Neutrophil (primary cell): ENCODE data around the gene PRKRIP1.

Experiments
- H3K27ac ChIP-seq: fragments of 200-600 bp; sonication (generic); 2 replicates; pipeline ENCODE4 v1.5.1; 2016; ENCODE audit warnings: mild to moderate bottlenecking, moderate library complexity
- H3K27me3 ChIP-seq: fragments of 200-600 bp; sonication (generic); 2 replicates; pipeline ENCODE4 v1.6.0; 2016; ENCODE audit warnings: mild to moderate bottlenecking
- H3K36me3 ChIP-seq: fragments of 200-600 bp; sonication (generic); 2 replicates; pipeline ENCODE4 v1.5.1; 2017
- H3K4me1 ChIP-seq, 2 experiments: fragments of 200-600 bp in 1 of 2; sonication (generic) in 1 of 2; 1 replicate in 1 of 2; 2 replicates in 1 of 2; pipeline versions ENCODE4 v1.5.1 to v1.6.1; 2013 to 2016; ENCODE audit warnings: low read depth in 1 of 2, low read length in 1 of 2, mild to moderate bottlenecking in 1 of 2, moderate library complexity in 1 of 2; ENCODE audit not compliant: control insufficient read depth in 1 of 2, insufficient read depth in 1 of 2
- H3K4me3 ChIP-seq, 2 experiments: fragments of 200-600 bp in 1 of 2; sonication (generic) in 1 of 2; 1 replicate in 1 of 2; 2 replicates in 1 of 2; pipeline ENCODE4 v1.5.1; 2013 to 2016; ENCODE audit warnings: low read depth in 1 of 2, low read length in 1 of 2, mild to moderate bottlenecking in 1 of 2, moderate library complexity in 1 of 2
- H3K9me3 ChIP-seq: fragments of 200-600 bp; sonication (generic); 2 replicates; pipeline ENCODE4 v1.5.1; 2016
- CTCF ChIP-seq: fragments of 200-600 bp; sonication (generic); IDR thresholded peaks from 2 replicates; pipeline ENCODE4 v1.5.1; 2016; ENCODE audit warnings: antibody characterized with exemption

PRKRIP1 gene

GRCh38 chr7:102424129-102424551, 28.0 kb downstream of the PRKRIP1 start:
- no peaks in the 10 kb centered on the region for H3K9me3 ChIP-seq
- TF ChIP-seq CTCF = no peak
- H3K4me3 ChIP-seq = peak overlapping the region in 1 of 2 experiments; percentile 62
- H3K27me3 ChIP-seq = no peaks in the 10 kb centered on the region
- H3K4me1 ChIP-seq = peaks cover 90 to 91% of the 10 kb centered on the region in 2 experiments
- no peaks in the 10 kb centered on the region for H3K36me3 ChIP-seq
- peak overlapping the region; percentile 99 for H3K27ac ChIP-seq

DNA sequence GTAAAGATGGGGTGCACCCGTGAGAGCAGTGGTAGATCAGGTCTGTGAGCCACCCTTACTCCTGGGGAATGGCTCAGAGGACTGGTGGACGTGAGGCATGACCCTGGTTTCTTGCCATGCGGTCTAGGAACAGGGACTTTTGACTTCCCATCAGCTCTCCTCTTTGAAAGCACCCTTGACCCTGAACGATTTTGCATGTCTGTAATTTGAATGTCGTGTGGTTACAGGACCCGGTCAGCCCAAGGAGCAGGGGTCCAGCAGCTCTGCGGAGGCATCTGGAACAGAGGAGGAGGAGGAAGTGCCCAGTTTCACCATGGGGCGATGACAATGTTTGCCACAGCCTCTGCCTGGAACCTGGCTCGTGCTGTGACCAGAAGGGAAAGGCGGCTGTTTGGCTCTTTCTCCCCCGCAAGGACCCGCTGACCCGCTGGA, 28.6 kb downstream of the PRKRIP1 start:
- H3K4me3 ChIP-seq = peak overlapping the region; percentile 62 to 88
- TF ChIP-seq CTCF = no peak
- peaks cover 90 to 91% of the 10 kb centered on the region in 2 experiments for H3K4me1 ChIP-seq
- H3K27ac ChIP-seq = peak overlapping the region; percentile 99
- no peaks in the 10 kb centered on the region for H3K27me3 ChIP-seq
- no peaks in the 10 kb centered on the region for H3K9me3 ChIP-seq
- H3K36me3 ChIP-seq = no peaks in the 10 kb centered on the region

GRCh38 chr7:102425639-102426267, 29.6 kb downstream of the PRKRIP1 start:
- H3K4me3 ChIP-seq = peak overlapping the region; percentile 62 to 88
- H3K4me1 ChIP-seq = peaks cover 90 to 91% of the 10 kb centered on the region in 2 experiments
- TF ChIP-seq CTCF = peak; percentile 20
- H3K9me3 ChIP-seq = no peaks in the 10 kb centered on the region
- peak overlapping the region; percentile 99 for H3K27ac ChIP-seq
- no peaks in the 10 kb centered on the region for H3K36me3 ChIP-seq
- no peaks in the 10 kb centered on the region for H3K27me3 ChIP-seq

GRCh38 chr7:102426268-102427018, 30.3 kb downstream of the PRKRIP1 start:
- peak overlapping the region; percentile 99 for H3K27ac ChIP-seq
- no peak for TF ChIP-seq CTCF

GRCh38 chr7:102427019-102427405, 30.8 kb downstream of the PRKRIP1 start:
- Histone ChIP-seq H3K27ac (peak overlapping the region; percentile 99), H3K4me1 (peaks cover 90 to 91% of the 10 kb centered on the region in 2 experiments)

More at GRCh38 chr7:102426268-102427018, 30.3 kb downstream of the PRKRIP1 start:
- peaks cover 90 to 91% of the 10 kb centered on the region in 2 experiments for H3K4me1 ChIP-seq
- no peaks in the 10 kb centered on the region for H3K9me3 ChIP-seq
- no peaks in the 10 kb centered on the region for H3K27me3 ChIP-seq
- no peaks in the 10 kb centered on the region for H3K36me3 ChIP-seq
- H3K4me3 ChIP-seq = peak overlapping the region; percentile 62 to 88

More at GRCh38 chr7:102427019-102427405, 30.8 kb downstream of the PRKRIP1 start:
- no peaks in the 10 kb centered on the region for H3K36me3 ChIP-seq
- no peaks in the 10 kb centered on the region for H3K9me3 ChIP-seq
- TF ChIP-seq CTCF = no peak
- peak overlapping the region; percentile 62 to 88 for H3K4me3 ChIP-seq
- no peaks in the 10 kb centered on the region for H3K27me3 ChIP-seq
